Effector CD4-positive, alpha-beta T cell (primary cell): Measurements from ENCODE around the gene TRIO.

Source experiments
- DNase-seq: peaks from one replicate; pipeline ENCODE4 v3.0.0-alpha.2; 2020

The TRIO gene

DNA sequence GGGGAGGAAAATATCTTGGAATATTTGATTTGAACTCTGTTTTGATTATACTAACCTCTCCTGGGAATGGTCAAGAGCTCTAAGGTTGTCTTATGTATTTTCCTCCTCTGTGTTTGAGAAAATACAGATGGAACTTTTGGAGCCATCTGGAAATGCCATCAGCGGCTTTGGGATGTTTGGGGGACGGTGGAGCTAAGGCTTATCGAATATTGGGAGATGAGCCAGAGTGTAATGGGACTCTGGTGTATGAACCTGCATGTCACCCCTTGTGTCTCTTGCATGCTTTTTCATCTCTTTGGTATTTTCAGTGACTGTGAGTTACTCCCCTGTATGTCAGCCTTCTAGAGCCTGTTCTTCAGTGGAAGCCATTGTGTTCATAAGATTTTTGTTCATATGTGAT, 258.5 kb downstream of the TRIO start:
- DNase-seq: no peak

DNA sequence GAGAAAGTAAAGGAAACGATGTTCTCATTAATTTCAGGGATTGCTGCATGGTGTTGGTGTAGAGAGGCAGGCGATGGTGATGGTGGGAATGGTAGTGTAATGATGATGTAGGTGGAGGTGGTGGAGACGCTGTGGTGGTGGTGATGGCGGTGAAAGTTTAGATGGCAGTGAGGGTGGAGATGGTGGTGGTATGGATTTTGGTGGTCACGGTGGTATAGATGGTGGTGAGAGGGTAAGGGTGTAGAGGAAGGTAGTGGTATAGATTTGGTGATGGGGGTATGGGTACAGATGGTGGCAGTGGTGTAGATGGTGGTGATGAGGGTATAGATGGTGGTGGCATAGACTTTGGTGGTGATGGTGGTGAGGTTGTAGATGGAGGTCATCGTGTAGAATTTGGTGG, 259.3 kb downstream of the TRIO start:
- no peak for DNase-seq

DNA sequence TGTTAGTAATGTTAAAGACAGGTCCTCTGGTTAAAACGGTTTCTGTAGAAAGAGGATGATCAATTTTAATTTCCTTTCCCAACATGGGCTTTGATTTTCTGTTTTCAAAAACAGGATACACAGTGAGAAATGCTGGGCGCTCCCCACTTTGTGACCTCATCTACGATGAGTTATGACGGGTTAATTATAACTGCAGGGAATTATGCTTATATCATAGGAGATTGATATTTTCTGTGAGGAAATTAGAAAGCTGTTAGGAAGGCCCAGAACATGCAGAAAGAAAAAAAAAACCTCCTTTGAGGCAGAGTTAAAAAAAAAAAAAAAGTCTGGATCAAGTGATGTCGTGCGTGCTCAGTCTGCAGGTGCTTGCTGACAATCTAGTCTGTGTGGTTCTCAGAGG, 261.6 kb downstream of the TRIO start:
- no peak for DNase-seq

DNA sequence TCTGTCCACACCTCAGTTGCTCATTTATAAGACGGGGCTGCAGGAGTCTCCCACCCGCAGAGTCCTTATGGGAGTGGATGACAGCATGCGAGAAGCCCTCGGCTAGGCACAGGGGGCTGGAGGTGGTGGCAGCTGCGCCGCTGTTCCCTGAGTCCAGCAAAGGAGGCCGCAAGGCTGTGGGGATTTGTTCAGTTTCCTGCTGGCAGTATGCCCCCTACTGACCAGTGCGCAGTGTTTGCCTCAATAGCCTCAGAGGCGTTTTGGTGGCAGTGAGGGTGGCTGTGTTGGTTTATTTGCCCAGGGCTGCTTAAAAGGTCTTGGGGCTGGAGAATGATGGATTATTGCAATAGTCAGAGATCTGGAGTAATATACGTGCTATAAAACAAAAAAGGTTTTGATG, 262.1 kb downstream of the TRIO start:
- no peak for DNase-seq

DNA sequence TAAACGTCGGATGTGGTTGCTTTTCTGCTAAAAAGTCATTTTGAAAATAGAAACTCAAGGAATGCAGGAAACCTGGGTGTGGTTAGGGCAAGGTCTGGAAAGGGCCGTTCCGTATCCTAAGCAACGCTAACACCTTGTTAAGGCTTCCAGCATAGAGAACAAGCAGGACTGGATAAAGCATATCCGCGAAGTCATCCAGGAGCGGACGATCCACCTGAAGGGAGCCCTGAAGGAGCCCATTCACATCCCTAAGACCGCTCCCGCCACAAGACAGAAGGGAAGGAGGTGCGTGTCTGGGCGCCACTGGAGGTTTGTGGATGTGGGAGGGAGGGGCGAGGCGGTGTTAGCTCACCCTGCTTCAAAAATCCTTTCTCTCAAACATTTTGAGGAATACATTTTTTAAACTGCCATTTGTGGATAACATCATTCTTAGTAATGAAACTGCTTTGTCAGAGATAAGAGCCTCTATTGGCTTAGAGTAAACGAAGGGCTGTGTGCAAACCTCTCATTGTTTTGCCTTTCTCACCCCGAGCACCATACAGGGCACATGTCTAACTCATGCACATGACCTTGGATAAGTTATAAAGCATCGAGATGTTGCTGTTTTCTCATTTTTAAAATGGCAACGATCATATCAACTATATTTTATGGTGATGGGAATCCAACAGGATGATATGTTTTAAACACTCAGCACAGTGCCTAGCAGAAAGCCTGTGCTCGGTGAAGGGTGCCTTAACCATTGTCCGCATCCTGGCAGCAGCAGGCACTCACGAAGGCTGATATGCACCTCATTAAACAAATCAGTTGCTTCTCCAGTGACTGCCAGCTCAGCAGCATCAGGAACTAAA, 262.8 kb downstream of the TRIO start:
- DNase-seq: no peak

DNA sequence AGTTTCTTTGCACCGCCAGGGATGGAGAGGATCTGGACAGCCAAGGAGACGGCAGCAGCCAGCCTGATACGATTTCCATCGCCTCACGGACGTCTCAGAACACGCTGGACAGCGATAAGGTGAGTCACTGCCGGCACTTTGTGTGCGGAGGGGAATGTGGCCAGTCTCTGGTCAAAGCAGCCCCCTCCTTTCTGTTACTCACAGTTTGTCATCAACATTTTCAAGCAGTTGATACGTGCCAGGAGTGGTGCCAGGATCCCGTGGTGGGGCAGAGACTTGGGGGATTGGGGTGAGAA, 263.4 kb downstream of the TRIO start:
- DNase-seq: no peak

DNA sequence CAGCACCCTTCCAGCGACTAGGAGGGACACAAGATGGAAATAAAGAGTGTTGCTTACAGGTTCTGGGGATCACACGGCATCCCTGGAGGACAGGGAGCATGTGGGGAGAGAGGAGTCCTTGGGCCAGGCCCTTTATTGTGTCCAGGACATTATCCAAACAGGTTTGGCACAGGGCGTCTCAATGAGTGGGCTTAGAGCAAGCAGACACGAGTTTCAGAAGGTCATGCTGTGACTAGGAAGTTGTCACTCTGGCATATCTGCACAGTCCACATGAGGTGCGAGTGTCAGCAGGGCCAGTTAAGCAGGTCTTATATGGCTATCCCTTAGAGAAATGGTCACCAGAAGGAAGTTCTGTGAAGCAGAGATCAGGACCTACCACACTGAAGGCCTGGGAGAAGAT, 263.9 kb downstream of the TRIO start:
- no peak for DNase-seq

DNA sequence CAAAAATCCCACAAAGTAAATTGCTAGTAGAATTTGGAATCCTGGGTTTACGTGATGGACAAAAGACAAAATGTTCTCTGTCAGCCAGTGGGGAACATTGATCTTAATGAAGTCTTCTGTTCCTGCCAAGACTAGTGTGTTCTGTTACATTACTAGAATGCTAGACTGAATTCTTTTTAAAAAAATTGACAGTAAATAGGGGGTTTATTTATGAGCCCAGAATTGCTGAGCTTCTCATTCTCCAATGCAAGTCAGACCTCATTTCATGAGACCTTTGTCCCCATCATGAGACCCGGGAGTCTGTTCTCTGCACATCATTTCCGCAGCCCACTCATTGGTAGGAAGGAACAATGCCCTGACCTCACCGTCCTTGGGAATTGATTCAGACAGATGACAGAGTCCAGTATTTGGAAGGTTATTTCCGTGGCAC, 264.6 kb downstream of the TRIO start:
- no peak for DNase-seq

DNA sequence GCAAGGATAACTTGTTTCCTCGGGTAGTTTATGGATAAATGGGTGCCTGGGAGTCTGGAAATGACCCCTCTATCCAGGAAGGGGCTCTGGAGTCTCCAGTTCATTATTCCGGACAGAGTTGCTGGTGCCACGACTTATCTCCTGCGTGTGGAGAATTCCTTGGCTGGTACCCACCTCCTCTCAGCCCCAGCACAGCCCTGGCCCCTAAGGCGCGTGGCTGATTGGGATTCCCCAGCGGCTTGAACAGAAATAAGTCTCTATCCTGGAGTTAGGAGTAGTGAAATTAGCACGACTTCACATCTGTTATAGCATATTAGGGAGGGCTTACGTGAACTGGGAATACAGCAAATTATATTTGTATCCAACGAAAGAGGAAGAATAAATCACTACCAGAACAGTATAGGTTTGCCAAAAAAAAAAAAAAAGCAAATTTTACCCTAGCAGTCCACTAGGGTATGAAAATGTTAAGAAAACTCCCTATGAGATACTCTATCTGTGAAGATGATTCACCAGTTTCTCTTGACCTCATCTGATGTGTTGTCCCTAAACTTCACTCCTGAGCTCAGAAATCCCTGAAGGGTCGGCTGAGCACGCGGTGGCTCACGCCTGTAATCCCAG, 265.9 kb downstream of the TRIO start:
- no peak for DNase-seq

DNA sequence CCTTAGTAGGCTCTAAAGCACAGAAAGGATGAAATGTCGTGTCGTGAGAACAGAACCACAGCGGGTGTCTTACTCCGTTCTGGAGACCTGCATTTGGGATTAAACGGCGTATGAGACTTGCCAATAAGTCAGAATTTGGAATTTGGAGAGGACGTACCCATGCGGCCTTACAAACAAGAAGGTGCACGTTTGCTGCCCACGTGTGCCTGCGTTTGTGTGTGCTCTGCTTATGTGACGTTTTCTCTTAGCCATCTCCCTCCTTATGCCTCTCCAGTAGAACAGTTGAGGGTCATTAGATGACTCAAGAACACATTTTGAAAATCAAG, 266.9 kb downstream of the TRIO start:
- no peak for DNase-seq

DNA sequence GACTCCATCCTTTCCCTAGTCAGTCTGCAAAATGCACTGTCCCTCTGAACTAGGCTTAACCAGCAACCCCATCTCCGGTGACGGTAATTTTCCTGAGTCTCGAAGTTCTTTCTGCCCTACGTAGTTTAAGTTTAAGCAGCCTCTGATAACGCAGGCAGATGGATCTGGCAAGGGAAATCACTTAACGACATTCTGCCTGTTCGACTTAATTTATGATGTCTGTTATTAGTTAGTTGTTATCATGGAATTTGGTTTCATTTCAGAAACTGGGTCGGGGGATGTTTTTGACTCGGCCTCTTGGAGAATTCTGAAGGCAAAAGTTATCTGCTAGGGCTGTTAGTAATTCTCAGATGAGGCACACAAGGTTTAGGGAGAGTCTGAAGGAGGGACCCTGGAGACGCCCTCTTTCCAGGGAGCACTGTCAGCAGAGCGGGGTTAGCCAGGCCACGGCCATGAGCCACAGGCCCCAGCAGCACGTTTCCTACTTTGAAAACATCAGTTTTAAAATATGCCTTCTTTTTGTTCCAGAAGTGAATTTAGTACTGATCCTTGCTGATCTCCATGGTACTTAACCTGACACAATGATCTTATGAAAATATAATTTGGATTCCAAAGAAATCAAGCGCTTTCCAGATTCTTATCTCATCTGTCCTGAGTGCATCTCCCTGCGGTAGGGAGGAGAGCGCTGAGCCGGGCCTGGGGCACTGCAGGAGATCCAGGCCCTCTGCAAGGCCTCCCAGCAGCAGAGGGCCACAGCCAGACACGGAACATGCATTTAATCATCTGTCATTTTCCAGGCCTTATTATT, 267.5 kb downstream of the TRIO start:
- DNase-seq: no peak

DNA sequence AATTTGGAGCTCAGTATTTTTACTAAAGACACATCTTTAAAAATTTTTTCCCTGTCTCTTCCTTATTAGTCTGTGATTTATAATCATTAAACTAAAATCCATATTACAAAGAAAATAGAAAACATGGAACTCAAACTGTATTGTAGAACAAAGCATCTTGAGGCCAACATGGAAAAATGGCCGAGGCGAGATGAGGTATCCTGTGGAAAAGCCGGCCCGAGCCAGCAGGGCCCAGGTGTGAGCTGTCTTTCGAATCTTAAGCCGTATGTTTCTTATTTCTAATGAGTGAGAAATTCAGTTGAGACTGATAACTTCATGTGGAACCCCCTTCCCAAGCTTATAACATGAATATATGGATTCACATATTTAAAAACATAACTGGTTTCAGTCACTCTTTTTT, 268.1 kb downstream of the TRIO start:
- no peak for DNase-seq

DNA sequence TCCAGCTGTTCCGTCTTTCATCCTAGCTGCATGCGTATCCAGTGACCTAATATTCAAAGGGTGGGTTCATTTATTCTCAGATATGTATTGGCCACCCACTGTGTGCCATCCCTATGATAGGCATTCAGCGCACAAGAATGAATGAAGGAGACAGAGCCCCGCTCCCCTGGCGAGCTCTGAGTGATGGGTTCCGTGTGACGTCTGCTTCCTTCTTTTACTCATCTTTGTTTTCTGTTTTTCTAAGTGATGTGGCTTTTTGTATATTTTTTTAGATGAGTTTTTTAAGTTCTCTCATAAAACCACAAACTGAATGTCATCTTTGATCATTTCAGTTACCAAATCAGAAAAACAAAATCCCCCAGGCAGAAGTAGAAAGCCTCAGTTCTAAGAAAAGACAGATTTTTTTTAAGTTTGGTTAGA, 270.2 kb downstream of the TRIO start:
- DNase-seq: peak; percentile 44

DNA sequence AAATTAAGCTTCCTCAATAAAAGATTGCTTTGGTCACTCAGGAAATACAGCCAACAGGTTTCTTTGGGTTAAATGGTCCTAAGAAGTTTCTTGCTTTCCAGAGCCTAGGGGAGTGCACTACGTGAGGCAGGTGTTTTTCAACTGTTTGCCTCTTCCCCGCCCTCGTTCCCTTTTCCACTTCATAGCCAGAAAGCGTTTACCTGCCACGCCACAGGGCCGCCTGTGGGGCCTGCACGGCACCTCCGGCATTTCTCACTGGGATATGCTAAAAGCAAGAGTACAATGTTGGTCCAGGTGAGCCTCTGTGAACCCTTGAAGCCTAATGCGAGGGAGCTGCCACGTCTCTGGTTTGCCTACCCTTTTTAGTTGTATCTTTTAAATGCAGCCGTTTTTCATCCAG, 270.9 kb downstream of the TRIO start:
- DNase-seq: no peak

DNA sequence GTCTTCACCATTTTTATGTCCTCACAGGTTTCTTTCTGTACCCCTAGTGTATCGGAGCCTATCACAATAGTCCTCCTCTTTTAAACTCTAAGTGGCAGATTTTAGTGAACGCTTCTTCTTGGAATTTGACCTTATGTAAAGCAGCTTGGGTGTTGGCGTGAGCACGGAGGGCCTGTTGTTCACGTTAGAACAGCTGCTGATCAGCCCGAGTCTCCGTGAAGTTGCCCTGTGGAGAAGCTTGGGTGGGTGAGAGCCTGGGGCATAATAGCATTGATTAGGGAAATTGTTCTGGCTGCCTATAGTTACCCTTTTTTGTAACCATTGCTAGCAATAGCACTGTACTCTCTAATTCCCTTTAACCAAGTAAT, 271.5 kb downstream of the TRIO start:
- DNase-seq: no peak

DNA sequence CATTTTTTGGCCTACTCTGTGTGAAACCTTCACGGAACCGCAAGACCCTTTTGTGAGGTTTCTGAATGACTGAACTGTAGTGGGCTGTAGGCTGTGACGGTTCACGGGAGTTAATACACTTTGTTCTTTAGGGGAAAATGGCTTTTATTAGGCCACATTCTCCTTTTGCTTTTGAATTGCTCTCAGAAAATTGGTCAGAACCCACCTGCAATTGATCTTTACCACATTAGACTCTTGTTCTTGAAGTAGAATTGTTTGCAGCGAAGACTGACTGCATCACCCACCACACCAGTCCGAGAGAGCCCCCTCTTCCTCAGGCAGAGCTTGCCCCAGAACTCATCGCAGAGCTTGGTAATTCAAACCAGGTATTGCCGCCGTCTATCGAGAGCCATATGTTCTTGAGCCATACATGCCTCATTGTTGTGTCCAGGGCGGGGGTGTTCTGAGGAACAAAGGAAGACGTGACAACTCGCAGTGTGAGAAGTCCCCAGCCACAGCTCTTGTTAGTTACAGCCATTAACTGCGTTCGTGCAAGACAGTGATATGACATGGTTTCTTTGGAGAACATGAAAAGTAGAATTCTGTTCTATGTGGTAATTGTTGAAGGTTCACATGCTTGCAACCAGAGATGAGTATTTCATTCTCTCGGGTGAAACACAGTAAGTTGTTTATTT, 272.0 kb downstream of the TRIO start:
- DNase-seq: no peak

DNA sequence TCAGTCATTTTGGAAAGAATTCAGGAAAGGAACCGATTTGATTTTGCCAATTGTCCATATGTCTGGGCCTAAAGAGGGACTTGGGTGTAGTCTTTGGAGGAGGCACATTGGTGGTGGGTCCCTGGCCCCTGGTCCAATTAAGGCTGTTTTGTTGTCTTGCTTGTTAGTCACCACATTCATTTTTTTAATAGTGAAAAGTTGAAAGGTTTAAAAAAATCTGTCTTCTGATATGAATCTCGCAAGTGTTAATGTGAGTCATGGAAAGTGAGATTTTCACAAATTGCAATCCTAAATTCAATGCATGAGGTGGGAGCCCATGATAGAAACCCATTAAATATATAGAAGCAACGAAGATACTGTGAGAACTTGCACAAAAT, 272.5 kb downstream of the TRIO start:
- DNase-seq: no peak

DNA sequence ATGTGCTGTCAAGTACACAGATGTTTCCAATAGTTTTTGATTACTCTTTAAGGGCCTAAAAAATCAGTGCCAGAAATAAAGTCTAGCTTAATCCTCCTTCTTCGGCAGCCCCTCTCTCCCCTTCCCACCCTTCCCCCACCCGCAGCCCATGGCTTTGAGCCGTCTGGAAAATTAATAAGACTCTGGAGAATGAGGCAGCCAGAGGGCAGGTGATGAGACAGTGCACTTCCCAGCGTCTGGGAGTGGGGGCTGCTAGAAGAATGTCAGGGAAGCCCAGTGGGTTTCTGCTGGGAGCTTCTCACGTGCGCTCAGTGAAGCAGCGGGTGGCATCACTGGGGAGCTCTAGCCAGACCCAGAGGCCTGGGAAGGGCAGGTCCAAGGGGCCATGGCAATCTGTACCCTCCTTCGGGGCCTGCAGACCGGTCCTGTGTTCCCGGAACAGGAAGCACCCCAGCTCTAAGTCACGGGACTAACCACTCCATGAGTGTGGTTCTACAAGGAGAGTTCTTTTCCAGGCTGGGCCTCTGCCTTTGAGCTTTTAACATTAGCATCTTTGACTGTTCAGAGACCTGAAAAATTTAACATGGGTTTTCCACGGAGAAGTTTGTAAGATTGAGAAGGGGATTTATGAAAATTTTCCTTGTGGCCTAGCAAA, 273.6 kb downstream of the TRIO start:
- DNase-seq: no peak

DNA sequence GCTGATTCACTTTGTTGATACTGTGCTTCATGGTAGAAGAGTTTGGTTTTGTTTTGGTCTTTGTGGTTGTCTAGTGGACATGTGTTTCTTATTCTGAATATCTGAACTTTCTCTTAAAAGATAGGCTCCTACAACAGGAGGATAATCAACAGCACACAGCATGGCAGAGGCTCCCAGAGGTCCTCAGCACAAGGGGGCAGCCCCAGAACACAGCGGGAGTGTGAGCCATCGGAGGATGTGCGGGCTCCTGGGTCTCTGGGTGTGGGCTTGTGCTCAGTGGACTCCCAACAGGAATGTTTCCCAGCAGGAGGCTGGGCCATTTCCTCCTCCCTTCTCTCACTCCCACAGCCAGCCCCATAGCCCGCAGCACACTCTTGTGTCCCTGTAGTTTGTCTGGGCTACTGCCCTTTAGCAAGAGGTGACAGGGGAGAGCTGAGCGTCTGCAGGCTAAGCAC, 274.2 kb downstream of the TRIO start:
- DNase-seq: no peak

DNA sequence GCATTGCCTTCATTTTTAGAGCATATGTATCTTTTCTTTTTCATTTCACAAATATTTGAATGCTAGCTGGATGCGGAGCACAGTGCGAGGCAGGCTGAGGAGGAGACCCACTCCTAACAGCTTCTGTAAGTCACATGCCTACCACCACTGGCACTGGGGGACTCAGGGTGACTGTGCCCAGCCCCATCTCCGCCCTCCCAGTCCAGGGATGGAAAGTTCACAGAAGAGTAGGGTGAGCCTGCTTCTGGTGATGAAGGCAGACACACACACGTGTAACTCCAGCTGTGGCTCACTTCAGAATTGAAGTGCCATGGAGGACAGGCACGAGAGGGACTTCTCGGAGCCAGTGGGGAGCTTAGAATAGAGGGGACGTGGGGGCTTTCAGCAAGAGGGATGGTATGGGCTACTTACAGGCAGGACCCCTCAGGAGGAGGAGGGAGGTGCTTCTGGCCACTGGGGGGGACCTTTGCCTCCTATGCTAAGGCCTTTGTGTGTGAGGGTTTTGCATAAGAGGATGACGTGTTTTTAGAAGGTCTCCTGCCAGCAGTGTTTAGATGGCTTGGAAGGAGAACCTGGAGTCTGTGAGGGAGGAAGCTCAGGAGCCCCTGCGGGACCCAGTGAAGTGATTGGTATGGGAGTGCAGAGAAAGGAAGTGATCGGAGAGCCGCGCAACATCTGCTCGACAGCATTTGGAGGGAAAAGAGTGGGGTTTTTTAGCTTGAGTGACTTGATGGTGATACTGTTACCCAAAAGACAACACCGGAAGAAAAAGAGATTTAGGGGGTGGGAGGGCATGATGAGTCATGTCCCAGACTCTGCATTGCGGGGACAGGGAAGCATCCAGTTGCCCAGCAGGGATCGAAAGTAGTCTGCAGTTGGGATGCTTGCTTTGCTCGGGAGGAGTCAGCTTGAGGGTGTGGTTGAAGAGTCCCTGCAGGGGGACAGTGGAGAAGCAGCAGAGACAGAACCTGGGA, 274.9 kb downstream of the TRIO start:
- no peak for DNase-seq

DNA sequence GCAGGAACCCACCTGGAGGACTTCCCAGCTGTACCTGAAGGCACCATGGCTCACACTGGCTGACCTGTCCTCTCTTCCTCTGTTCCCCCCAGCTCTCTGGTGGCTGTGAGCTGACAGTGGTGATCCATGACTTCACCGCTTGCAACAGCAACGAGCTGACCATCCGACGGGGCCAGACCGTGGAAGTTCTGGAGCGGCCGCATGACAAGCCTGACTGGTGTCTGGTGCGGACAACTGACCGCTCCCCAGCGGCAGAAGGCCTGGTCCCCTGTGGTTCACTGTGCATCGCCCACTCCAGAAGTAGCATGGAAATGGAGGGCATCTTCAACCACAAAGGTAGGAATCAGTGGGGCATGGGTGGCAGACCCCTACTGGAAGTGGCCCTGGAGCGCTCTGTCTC, 276.5 kb downstream of the TRIO start:
- DNase-seq: no peak
